H1 (cell line): Measurements from ENCODE around the gene SPIRE1. TPM values are rescaled to one million over a fixed set of nuclear protein-coding genes. Genes with fewer than 3 reads are reported as not detected.

Source experiments
- BRCA1 ChIP-seq: IDR thresholded peaks from 2 replicates; pipeline ENCODE4 v1.6.1; 2012; ENCODE audit warnings: low read depth, low read length, improper control_type of control experiment
- CBX5 ChIP-seq: fragments of 300-800, 300-1000 bp; sonication (generic); IDR thresholded peaks from 2 replicates; pipeline ENCODE4 v1.7.1; 2016; ENCODE audit warnings: antibody characterized with exemption, low read length, low read depth
- PHF8 ChIP-seq: fragments of 200-600 bp; sonication (generic); conservative IDR thresholded peaks from 2 replicates; pipeline ENCODE4 v1.7.1; 2012; ENCODE audit warnings: low read depth, mild to moderate bottlenecking, inconsistent platforms, low read length, moderate library complexity
- RNF2 ChIP-seq: fragments of 200-900, 300-1000 bp; sonication (generic); IDR thresholded peaks from 2 replicates; pipeline ENCODE4 v1.7.1; 2016; ENCODE audit warnings: borderline replicate concordance, low read depth, mild to moderate bottlenecking, antibody characterized with exemption, low read length; ENCODE audit not compliant: poor library complexity, severe bottlenecking; ENCODE audit errors: missing control alignments
- RXRA ChIP-seq: IDR thresholded peaks from 2 replicates; pipeline ENCODE4 v1.6.1; 2011; ENCODE audit warnings: low read depth, mild to moderate bottlenecking, low read length, moderate library complexity; ENCODE audit not compliant: insufficient read depth
- TEAD4 ChIP-seq: IDR thresholded peaks from 2 replicates; pipeline ENCODE4 v1.6.1; 2012; ENCODE audit warnings: low read depth, low read length, inconsistent platforms, mixed read lengths
- polyA plus RNA-seq, 7 experiments: library from polyadenylated mRNA; depleted of rRNA in 3 of 7; stranded (reverse) in 5 of 7; unstranded in 2 of 7; fragments of >200 nt in 5 of 7; fragments of 200-250 nt in 2 of 7; gene quantifications; 1 replicate in 5 of 7; 2 replicates in 1 of 7; 4 replicates in 1 of 7; pipeline versions ENCODE4 v1.2.1 to v1.2.3, GENCODE V29; 2011 to 2013; ENCODE audit warnings: missing spikeins in 2 of 7, mixed read lengths in 2 of 7
- total RNA-seq: library from RNA; stranded (reverse); fragmentation: NEBNext Ultra II Directional; extraction: Animal tissue kit (Norgen Biotek cat#: 25700); gene quantifications from 2 replicates; pipeline ENCODE4 v1.2.1, GENCODE V29; 2021
- TF ChIP-seq, protein P1 (sequence below): fragments of 300-600 bp; sonication (generic); IDR thresholded peaks from 2 replicates; pipeline ENCODE4 v1.7.1; 2012; ENCODE audit warnings: low read length, moderate library complexity, mild to moderate bottlenecking, inconsistent platforms; ENCODE audit not compliant: insufficient replicate concordance

Gene SPIRE1
- total and polyA plus RNA-seq, 2 of the 8 experiments (the other 6 are each of a cell fraction or from before 2014, with no cell fraction given): 6.0 to 21.5 TPM

DNA sequence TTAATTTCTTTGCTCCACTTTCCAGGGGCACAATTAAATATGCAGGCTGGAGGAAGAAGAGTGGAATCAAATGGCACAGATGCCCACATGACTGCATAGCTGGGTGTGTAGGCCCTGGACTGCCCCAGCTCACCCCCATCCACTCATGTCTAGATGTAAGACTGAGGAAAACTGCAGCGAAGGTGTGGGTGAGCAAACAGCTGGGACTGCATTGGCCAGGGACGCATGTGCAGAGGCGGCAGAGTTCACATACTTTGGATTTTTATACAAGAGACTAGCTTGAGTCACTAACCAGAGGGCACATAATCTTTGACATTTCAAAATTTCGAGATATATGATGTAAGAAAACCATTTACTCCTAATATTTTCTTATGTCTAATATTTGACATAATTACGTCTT lies 60.1 kb downstream of the SPIRE1 start (continued):
- TF ChIP-seq PHF8 (no peak), TEAD4 (no peak), CBX5 (no peak), BRCA1 (no peak), RNF2 (no peak), RXRA (no peak)
- TF ChIP-seq, protein P1, sequence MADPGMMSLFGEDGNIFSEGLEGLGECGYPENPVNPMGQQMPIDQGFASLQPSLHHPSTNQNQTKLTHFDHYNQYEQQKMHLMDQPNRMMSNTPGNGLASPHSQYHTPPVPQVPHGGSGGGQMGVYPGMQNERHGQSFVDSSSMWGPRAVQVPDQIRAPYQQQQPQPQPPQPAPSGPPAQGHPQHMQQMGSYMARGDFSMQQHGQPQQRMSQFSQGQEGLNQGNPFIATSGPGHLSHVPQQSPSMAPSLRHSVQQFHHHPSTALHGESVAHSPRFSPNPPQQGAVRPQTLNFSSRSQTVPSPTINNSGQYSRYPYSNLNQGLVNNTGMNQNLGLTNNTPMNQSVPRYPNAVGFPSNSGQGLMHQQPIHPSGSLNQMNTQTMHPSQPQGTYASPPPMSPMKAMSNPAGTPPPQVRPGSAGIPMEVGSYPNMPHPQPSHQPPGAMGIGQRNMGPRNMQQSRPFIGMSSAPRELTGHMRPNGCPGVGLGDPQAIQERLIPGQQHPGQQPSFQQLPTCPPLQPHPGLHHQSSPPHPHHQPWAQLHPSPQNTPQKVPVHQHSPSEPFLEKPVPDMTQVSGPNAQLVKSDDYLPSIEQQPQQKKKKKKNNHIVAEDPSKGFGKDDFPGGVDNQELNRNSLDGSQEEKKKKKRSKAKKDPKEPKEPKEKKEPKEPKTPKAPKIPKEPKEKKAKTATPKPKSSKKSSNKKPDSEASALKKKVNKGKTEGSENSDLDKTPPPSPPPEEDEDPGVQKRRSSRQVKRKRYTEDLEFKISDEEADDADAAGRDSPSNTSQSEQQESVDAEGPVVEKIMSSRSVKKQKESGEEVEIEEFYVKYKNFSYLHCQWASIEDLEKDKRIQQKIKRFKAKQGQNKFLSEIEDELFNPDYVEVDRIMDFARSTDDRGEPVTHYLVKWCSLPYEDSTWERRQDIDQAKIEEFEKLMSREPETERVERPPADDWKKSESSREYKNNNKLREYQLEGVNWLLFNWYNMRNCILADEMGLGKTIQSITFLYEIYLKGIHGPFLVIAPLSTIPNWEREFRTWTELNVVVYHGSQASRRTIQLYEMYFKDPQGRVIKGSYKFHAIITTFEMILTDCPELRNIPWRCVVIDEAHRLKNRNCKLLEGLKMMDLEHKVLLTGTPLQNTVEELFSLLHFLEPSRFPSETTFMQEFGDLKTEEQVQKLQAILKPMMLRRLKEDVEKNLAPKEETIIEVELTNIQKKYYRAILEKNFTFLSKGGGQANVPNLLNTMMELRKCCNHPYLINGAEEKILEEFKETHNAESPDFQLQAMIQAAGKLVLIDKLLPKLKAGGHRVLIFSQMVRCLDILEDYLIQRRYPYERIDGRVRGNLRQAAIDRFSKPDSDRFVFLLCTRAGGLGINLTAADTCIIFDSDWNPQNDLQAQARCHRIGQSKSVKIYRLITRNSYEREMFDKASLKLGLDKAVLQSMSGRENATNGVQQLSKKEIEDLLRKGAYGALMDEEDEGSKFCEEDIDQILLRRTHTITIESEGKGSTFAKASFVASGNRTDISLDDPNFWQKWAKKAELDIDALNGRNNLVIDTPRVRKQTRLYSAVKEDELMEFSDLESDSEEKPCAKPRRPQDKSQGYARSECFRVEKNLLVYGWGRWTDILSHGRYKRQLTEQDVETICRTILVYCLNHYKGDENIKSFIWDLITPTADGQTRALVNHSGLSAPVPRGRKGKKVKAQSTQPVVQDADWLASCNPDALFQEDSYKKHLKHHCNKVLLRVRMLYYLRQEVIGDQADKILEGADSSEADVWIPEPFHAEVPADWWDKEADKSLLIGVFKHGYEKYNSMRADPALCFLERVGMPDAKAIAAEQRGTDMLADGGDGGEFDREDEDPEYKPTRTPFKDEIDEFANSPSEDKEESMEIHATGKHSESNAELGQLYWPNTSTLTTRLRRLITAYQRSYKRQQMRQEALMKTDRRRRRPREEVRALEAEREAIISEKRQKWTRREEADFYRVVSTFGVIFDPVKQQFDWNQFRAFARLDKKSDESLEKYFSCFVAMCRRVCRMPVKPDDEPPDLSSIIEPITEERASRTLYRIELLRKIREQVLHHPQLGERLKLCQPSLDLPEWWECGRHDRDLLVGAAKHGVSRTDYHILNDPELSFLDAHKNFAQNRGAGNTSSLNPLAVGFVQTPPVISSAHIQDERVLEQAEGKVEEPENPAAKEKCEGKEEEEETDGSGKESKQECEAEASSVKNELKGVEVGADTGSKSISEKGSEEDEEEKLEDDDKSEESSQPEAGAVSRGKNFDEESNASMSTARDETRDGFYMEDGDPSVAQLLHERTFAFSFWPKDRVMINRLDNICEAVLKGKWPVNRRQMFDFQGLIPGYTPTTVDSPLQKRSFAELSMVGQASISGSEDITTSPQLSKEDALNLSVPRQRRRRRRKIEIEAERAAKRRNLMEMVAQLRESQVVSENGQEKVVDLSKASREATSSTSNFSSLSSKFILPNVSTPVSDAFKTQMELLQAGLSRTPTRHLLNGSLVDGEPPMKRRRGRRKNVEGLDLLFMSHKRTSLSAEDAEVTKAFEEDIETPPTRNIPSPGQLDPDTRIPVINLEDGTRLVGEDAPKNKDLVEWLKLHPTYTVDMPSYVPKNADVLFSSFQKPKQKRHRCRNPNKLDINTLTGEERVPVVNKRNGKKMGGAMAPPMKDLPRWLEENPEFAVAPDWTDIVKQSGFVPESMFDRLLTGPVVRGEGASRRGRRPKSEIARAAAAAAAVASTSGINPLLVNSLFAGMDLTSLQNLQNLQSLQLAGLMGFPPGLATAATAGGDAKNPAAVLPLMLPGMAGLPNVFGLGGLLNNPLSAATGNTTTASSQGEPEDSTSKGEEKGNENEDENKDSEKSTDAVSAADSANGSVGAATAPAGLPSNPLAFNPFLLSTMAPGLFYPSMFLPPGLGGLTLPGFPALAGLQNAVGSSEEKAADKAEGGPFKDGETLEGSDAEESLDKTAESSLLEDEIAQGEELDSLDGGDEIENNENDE: no peak
- TF ChIP-seq, all 59 proteins: peak for 0
